K562 (cell line): ENCODE measurements around the gene MDC1. TPM values are rescaled to one million over a fixed set of nuclear protein-coding genes. Genes with fewer than 3 reads are reported as not detected.
A peak's percentile ranks its signal among the peaks of the same experiment; 100 is the strongest.

Experiments used
- BMI1 ChIP-seq: fragments of 150-350 bp; IDR thresholded peaks from 2 replicates; pipeline ENCODE4 v1.6.1; 2014; ENCODE audit warnings: low read length
- BRCA1 ChIP-seq, 2 experiments: fragments of 450-650 bp in 1 of 2; sonication (generic) in 1 of 2; formaldehyde crosslinking in 1 of 2; IDR thresholded peaks; 2 replicates each; pipeline versions ENCODE4 v1.5.0 to v1.6.1; 2017 to 2020; ENCODE audit warnings: mild to moderate bottlenecking in 1 of 2, missing genetic modification reagents in 1 of 2
- CBFB ChIP-seq: sonication (generic); formaldehyde crosslinking; IDR thresholded peaks from 2 replicates; pipeline ENCODE4 v1.4.0; 2020; ENCODE audit warnings: mild to moderate bottlenecking, missing genetic modification reagents
- CEBPB ChIP-seq: fragments of 450-650 bp; IDR thresholded peaks from 2 replicates; pipeline ENCODE4 v1.6.1; 2016; ENCODE audit warnings: missing genetic modification characterization, missing compliant biosample characterization
- CHD2 ChIP-seq: IDR thresholded peaks from 2 replicates; pipeline ENCODE4 v1.6.1; 2011; ENCODE audit warnings: low read depth, low read length
- COPS2 ChIP-seq: fragments of 450-650 bp; conservative IDR thresholded peaks from 2 replicates; pipeline ENCODE4 v1.6.1; 2016; ENCODE audit warnings: mild to moderate bottlenecking, moderate library complexity
- CREB1 ChIP-seq, 2 experiments: sonication (generic) in 1 of 2; formaldehyde crosslinking in 1 of 2; IDR thresholded peaks; 2 replicates each; pipeline versions ENCODE4 v1.6.1 to v1.8.0; 2012 to 2022; ENCODE audit warnings: inconsistent platforms in 1 of 2, mild to moderate bottlenecking in 1 of 2, missing genetic modification reagents in 1 of 2, moderate library complexity in 1 of 2
- FOXJ2 ChIP-seq: fragments of 200-800 bp; sonication (Bioruptor generic); IDR thresholded peaks from 2 replicates; pipeline ENCODE4 v1.6.1; 2016; ENCODE audit warnings: missing genetic modification characterization, missing compliant biosample characterization
- GABPB2 ChIP-seq: fragments of 250-450 bp; sonication (Bioruptor Pico); conservative IDR thresholded peaks from 2 replicates; pipeline ENCODE4 v1.5.1; 2021; ENCODE audit warnings: mild to moderate bottlenecking
- MEF2D ChIP-seq: conservative IDR thresholded peaks from 2 replicates; pipeline ENCODE4 v1.6.1; 2016; ENCODE audit warnings: low read depth, missing genetic modification characterization, missing compliant biosample characterization
- NFE2 ChIP-seq: IDR thresholded peaks from 2 replicates; pipeline ENCODE4 v1.6.1; 2014; ENCODE audit warnings: antibody characterized with exemption, low read depth
- PML ChIP-seq: IDR thresholded peaks from 2 replicates; pipeline ENCODE4 v1.6.1; 2012; ENCODE audit warnings: low read length, inconsistent platforms
- POLR2B ChIP-seq: fragments of 450-650 bp; IDR thresholded peaks from 2 replicates; pipeline ENCODE4 v1.6.1; 2018; ENCODE audit warnings: low read depth; ENCODE audit not compliant: partially characterized antibody
- TFAM ChIP-seq: fragments of 250-450 bp; sonication (Bioruptor Pico); conservative IDR thresholded peaks from 2 replicates; pipeline ENCODE4 v1.5.0; 2021; ENCODE audit warnings: mild to moderate bottlenecking, moderate library complexity
- ZC3H4 ChIP-seq: sonication (generic); formaldehyde crosslinking; IDR thresholded peaks from 2 replicates; pipeline ENCODE4 v1.9.0; 2021; ENCODE audit warnings: missing genetic modification reagents, borderline replicate concordance
- ZNF253 ChIP-seq: fragments of 250-450 bp; sonication (Bioruptor Pico); conservative IDR thresholded peaks from 2 replicates; pipeline ENCODE4 v1.6.1; 2021; ENCODE audit warnings: mild to moderate bottlenecking
- ZNF274 ChIP-seq: IDR thresholded peaks from 2 replicates; pipeline ENCODE4 v1.6.1; 2011; ENCODE audit warnings: low read depth, mild to moderate bottlenecking, low read length, moderate library complexity, borderline replicate concordance
- polyA plus RNA-seq, 8 experiments: library from polyadenylated mRNA; depleted of rRNA in 4 of 8; stranded (reverse) in 5 of 8; unstranded in 3 of 8; fragments of >200 nt; fragmentation: Nextera tagmentation in 2 of 8; fragmentation: Illumina TruSeq in 1 of 8; extraction: Ambion mirVana in 2 of 8; extraction: Trizol in 1 of 8; gene quantifications; 2 replicates each; pipeline versions ENCODE4 v1.2.1 to v1.2.3, GENCODE V29; 2011 to 2014; ENCODE audit warnings: inconsistent platforms in 1 of 8, missing spikeins in 1 of 8
- total RNA-seq, 7 experiments: library from RNA; depleted of rRNA in 6 of 7; stranded (reverse); fragments of >200 nt in 6 of 7; fragmentation: Illumina TruSeq in 2 of 7; extraction: Trizol in 2 of 7; gene quantifications; 2 replicates each; pipeline versions ENCODE4 v1.2.1 to v1.2.3, GENCODE V29; 2011 to 2021; ENCODE audit warnings: low replicate concordance in 1 of 7
- TF ChIP-seq, protein P1 (sequence below): fragments of 200-600 bp; sonication (generic); IDR thresholded peaks from one replicate; pipeline ENCODE4 v1.6.1; 2012; ENCODE audit warnings: mild to moderate bottlenecking, low read depth, low read length, inconsistent platforms

MDC1 gene
- total and polyA plus RNA-seq, 9 of the 15 experiments (the other 6 are each of a cell fraction or from before 2014, with no cell fraction given) = 8.2 to 114 (median 20.0) TPM

- TF ChIP-seq BRCA1 (IDR thresholded peaks at IDR 0.05) = no peak
- TF ChIP-seq BRCA1 (CRISPR knock-in tag; IDR thresholded peaks at IDR 0.05) = no peak
- TF ChIP-seq FOXJ2 = no peak
- no peak for TF ChIP-seq ZNF253 (CRISPR knock-in tag)
- TF ChIP-seq CHD2 = no peak
- TF ChIP-seq GABPB2 (CRISPR knock-in tag) = no peak
- no peak for TF ChIP-seq COPS2
- no peak for TF ChIP-seq BMI1
- no peak; the same call in 1 of the 2 replicates for TF ChIP-seq PML
- no peak for TF ChIP-seq NFE2
- TF ChIP-seq POLR2B = peak; percentile 57
- TF ChIP-seq CBFB (CRISPR knock-in tag) = no peak
- TF ChIP-seq CREB1 (IDR thresholded peaks at IDR 0.05) = no peak
- 0 out of 2 replicates have a peak, but pooled peaks have one; percentile 46 for TF ChIP-seq CREB1 (CRISPR knock-in tag; IDR thresholded peaks at IDR 0.05)
- no peak for TF ChIP-seq CEBPB (tag)
- no peak; the same call in 1 of the 2 replicates for TF ChIP-seq ZC3H4 (CRISPR knock-in tag)
- TF ChIP-seq, protein P1, sequence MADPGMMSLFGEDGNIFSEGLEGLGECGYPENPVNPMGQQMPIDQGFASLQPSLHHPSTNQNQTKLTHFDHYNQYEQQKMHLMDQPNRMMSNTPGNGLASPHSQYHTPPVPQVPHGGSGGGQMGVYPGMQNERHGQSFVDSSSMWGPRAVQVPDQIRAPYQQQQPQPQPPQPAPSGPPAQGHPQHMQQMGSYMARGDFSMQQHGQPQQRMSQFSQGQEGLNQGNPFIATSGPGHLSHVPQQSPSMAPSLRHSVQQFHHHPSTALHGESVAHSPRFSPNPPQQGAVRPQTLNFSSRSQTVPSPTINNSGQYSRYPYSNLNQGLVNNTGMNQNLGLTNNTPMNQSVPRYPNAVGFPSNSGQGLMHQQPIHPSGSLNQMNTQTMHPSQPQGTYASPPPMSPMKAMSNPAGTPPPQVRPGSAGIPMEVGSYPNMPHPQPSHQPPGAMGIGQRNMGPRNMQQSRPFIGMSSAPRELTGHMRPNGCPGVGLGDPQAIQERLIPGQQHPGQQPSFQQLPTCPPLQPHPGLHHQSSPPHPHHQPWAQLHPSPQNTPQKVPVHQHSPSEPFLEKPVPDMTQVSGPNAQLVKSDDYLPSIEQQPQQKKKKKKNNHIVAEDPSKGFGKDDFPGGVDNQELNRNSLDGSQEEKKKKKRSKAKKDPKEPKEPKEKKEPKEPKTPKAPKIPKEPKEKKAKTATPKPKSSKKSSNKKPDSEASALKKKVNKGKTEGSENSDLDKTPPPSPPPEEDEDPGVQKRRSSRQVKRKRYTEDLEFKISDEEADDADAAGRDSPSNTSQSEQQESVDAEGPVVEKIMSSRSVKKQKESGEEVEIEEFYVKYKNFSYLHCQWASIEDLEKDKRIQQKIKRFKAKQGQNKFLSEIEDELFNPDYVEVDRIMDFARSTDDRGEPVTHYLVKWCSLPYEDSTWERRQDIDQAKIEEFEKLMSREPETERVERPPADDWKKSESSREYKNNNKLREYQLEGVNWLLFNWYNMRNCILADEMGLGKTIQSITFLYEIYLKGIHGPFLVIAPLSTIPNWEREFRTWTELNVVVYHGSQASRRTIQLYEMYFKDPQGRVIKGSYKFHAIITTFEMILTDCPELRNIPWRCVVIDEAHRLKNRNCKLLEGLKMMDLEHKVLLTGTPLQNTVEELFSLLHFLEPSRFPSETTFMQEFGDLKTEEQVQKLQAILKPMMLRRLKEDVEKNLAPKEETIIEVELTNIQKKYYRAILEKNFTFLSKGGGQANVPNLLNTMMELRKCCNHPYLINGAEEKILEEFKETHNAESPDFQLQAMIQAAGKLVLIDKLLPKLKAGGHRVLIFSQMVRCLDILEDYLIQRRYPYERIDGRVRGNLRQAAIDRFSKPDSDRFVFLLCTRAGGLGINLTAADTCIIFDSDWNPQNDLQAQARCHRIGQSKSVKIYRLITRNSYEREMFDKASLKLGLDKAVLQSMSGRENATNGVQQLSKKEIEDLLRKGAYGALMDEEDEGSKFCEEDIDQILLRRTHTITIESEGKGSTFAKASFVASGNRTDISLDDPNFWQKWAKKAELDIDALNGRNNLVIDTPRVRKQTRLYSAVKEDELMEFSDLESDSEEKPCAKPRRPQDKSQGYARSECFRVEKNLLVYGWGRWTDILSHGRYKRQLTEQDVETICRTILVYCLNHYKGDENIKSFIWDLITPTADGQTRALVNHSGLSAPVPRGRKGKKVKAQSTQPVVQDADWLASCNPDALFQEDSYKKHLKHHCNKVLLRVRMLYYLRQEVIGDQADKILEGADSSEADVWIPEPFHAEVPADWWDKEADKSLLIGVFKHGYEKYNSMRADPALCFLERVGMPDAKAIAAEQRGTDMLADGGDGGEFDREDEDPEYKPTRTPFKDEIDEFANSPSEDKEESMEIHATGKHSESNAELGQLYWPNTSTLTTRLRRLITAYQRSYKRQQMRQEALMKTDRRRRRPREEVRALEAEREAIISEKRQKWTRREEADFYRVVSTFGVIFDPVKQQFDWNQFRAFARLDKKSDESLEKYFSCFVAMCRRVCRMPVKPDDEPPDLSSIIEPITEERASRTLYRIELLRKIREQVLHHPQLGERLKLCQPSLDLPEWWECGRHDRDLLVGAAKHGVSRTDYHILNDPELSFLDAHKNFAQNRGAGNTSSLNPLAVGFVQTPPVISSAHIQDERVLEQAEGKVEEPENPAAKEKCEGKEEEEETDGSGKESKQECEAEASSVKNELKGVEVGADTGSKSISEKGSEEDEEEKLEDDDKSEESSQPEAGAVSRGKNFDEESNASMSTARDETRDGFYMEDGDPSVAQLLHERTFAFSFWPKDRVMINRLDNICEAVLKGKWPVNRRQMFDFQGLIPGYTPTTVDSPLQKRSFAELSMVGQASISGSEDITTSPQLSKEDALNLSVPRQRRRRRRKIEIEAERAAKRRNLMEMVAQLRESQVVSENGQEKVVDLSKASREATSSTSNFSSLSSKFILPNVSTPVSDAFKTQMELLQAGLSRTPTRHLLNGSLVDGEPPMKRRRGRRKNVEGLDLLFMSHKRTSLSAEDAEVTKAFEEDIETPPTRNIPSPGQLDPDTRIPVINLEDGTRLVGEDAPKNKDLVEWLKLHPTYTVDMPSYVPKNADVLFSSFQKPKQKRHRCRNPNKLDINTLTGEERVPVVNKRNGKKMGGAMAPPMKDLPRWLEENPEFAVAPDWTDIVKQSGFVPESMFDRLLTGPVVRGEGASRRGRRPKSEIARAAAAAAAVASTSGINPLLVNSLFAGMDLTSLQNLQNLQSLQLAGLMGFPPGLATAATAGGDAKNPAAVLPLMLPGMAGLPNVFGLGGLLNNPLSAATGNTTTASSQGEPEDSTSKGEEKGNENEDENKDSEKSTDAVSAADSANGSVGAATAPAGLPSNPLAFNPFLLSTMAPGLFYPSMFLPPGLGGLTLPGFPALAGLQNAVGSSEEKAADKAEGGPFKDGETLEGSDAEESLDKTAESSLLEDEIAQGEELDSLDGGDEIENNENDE = no peak
- no peak for TF ChIP-seq MEF2D (tag)
- TF ChIP-seq ZNF274 = no peak
- no peak for TF ChIP-seq TFAM (CRISPR knock-in tag)
These were observed 30.8 kb downstream of the MDC1 start, which contains the start of gene PPP1R18 (continued) for GRCh38 chr6:30686009-30686907.
